GM12878 (cell line): Measurements from ENCODE around the gene TOR1B. TPM values are rescaled to one million over a fixed set of nuclear protein-coding genes. Genes with fewer than 3 reads are reported as not detected.

Experiments used
- ATAC-seq: fragments of 200-7000 bp; cut with Tn5 transposase; 3 replicates; pipeline ENCODE4 v1.9.1; 2020; ENCODE audit warnings: mild to moderate bottlenecking, moderate library complexity
- BruUV-seq: library from RNA; stranded (reverse); fragments of 400-500 nt; replicated peaks from 2 replicates; lab custom pipeline; 2021; lab: Mats Ljungman, UMichigan
- CTCF ChIA-PET: fragments of 300-600 bp; sonication (Branson Sonifier 250); formaldehyde crosslinking; extraction: SDS; loops from one replicate; lab custom pipeline; 2021; ENCODE audit warnings: inconsistent platforms; lab: Yijun Ruan, JAX
- POLR2A ChIA-PET: fragments of 350-600 bp; formaldehyde crosslinking; extraction: SDS; loops from one replicate; lab custom pipeline; 2021; ENCODE audit warnings: inconsistent platforms; lab: Charles Lee
- RAD21 ChIA-PET: fragments of 300-600 bp; sonication (Branson Sonifier 250); formaldehyde crosslinking; loops from one replicate; lab custom pipeline; 2023; ENCODE audit warnings: antibody characterized with exemption; ENCODE audit not compliant: unreplicated experiment; lab: Charles Lee
- SMC1A ChIA-PET: fragments of 300-600 bp; sonication (Branson Sonifier 250); formaldehyde crosslinking; loops from one replicate; lab custom pipeline; 2023; ENCODE audit not compliant: unreplicated experiment, uncharacterized antibody; lab: Charles Lee
- DNase-seq: peaks from one replicate; pipeline ENCODE4 v3.0.0-alpha.2; 2011; ENCODE audit warnings: low read depth, low spot score
- FAIRE-seq: peaks from 3 replicates; lab custom pipeline; 2011; peaks lifted over from hg19 to GRCh38; lab: Jason Lieb, UNC
- H2AFZ ChIP-seq: 2 replicates; pipeline ENCODE4 v1.6.0; 2011; ENCODE audit warnings: low read depth, low read length, control low read depth; ENCODE audit not compliant: control insufficient read depth
- H3K27ac ChIP-seq: 2 replicates; pipeline ENCODE4 v1.5.1; 2011; ENCODE audit warnings: control low read depth; ENCODE audit not compliant: control insufficient read depth, insufficient read depth
- H3K27me3 ChIP-seq, 2 experiments: replicated peaks in 1 of 2; 2 replicates each; pipeline versions ENCODE4 v1.6.0 to v1.6.1; 2011; ENCODE audit warnings: low read length in 1 of 2; ENCODE audit not compliant: control insufficient read depth in 2 of 2, insufficient read depth in 2 of 2
- H3K36me3 ChIP-seq, 2 experiments: 2 replicates each; pipeline ENCODE4 v1.5.1; 2011; ENCODE audit warnings: low read length in 1 of 2; ENCODE audit not compliant: control insufficient read depth in 2 of 2, insufficient read depth in 2 of 2
- H3K4me1 ChIP-seq: 2 replicates; pipeline ENCODE4 v1.6.1; 2011; ENCODE audit warnings: mild to moderate bottlenecking, low read length, moderate library complexity, mixed read lengths; ENCODE audit not compliant: control insufficient read depth, insufficient read depth
- H3K4me2 ChIP-seq: 2 replicates; pipeline ENCODE4 v1.6.0; 2011; ENCODE audit warnings: control low read depth; ENCODE audit not compliant: control insufficient read depth, insufficient read depth
- H3K4me3 ChIP-seq: fragments of 200-600 bp; sonication (generic); 2 replicates; pipeline ENCODE4 v1.5.1; 2016
- H3K79me2 ChIP-seq: 2 replicates; pipeline ENCODE4 v1.6.0; 2011; ENCODE audit warnings: low read length; ENCODE audit not compliant: control insufficient read depth, insufficient read depth
- H3K9ac ChIP-seq: 2 replicates; pipeline ENCODE4 v1.8.0; 2011; ENCODE audit warnings: low read length, control low read depth, mixed read lengths; ENCODE audit not compliant: control insufficient read depth, insufficient read depth
- H3K9me3 ChIP-seq: replicated peaks from 3 replicates; pipeline ENCODE4 v1.5.1; 2011; ENCODE audit warnings: mild to moderate bottlenecking, low read length; ENCODE audit not compliant: control insufficient read depth, insufficient read depth
- H4K20me1 ChIP-seq: 2 replicates; pipeline ENCODE4 v1.6.0; 2011; ENCODE audit not compliant: control insufficient read depth, insufficient read depth
- EED ChIP-seq: sonication (generic); IDR thresholded peaks from 2 replicates; pipeline ENCODE4 v1.6.1; 2016; ENCODE audit warnings: antibody characterized with exemption, low read depth
- SMARCA5 ChIP-seq: fragments of 450-650 bp; IDR thresholded peaks from 2 replicates; pipeline ENCODE4 v1.6.1; 2017; ENCODE audit warnings: mild to moderate bottlenecking
- WGBS: methylation state at CpG from one replicate; pipeline ENCODE4 v1.1.6; 2016; ENCODE audit warnings: low lambda C conversion rate; ENCODE audit not compliant: insufficient replicate concordance, insufficient coverage; ENCODE audit errors: missing lambda C conversion rate; 5-methylcytosine and 5-hydroxymethylcytosine counted together
- in situ Hi-C: fragments of 300-500 bp; cut with MboI; formaldehyde crosslinking; loops from 9 replicates; pipeline ENCODE4 v1.14.3; 2018; ENCODE audit warnings: mixed read lengths
- intact Hi-C: fragments of 100-400 bp; cut with micrococcal nuclease; formaldehyde crosslinking; loops from one replicate; pipeline ENCODE4 v1.14.2; 2022; ENCODE audit not compliant: unreplicated experiment
- polyA plus RNA-seq, 11 experiments: library from polyadenylated mRNA; depleted of rRNA in 4 of 11; unstranded in 6 of 11; stranded (reverse) in 5 of 11; fragments of >200 nt; fragmentation: Nextera tagmentation in 4 of 11; fragmentation: Illumina TruSeq in 1 of 11; extraction: Ambion mirVana in 4 of 11; extraction: Trizol in 1 of 11; gene quantifications; 1 replicate in 1 of 11; 2 replicates in 10 of 11; pipeline versions ENCODE4 v1.2.1 to v1.2.3, GENCODE V29; 2011 to 2016; ENCODE audit warnings: inconsistent platforms in 2 of 11, missing spikeins in 2 of 11, low read depth in 1 of 11
- total RNA-seq, 4 experiments: library from RNA; depleted of rRNA in 3 of 4; stranded (reverse); fragments of >200 nt in 3 of 4; fragmentation: Illumina TruSeq in 1 of 4; extraction: Trizol in 1 of 4; gene quantifications; 2 replicates each; pipeline versions ENCODE4 v1.2.1 to v1.2.3, GENCODE V29; 2013 to 2021
- TF ChIP-seq, protein P1 (sequence below): fragments of 450-650 bp; formaldehyde crosslinking; IDR thresholded peaks from 2 replicates; pipeline ENCODE4 v1.5.0; 2022; ENCODE audit warnings: mild to moderate bottlenecking, missing genetic modification characterization

TOR1B gene
- total and polyA plus RNA-seq, 10 of the 15 experiments (the other 5 are each of a cell fraction or from before 2014, with no cell fraction given) = 1.8 to 17.5 (median 9.9) TPM

DNA sequence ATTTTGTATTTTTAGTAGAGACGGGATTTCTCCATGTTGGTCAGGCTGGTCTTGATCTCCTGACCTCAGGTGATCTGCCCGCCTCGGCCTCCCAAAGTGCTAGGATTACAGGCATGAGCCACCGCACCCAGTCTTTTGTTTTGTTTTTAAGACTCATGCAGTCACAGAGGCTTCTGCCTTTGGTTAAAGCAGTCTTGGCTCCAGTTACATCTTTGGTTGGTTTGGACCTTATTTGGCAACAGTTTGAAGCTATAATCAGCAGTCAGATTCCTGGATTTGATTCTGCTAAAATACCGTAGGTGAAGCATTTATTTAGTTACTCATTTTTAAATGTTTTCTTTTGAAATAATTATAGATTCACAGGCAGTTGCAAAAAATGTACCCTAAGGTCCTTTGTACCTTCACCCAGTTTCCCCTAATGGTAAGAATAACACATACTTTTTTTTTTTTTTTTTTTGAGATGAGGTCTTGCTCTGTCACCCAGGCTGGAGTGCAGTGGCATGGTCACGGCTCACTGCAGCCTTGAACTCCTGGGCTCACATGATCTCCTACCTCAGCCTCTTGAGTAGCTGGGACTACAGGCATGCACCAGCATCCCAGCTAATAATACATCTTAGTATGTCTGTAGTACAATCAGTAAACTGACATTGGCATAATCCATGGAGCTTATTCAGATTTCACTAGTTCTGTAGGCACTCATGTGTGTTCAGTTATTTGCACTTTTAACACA lies 48.0 kb downstream of the TOR1B start (continued):
- TF ChIP-seq EED = no peak
- TF ChIP-seq, protein P1, sequence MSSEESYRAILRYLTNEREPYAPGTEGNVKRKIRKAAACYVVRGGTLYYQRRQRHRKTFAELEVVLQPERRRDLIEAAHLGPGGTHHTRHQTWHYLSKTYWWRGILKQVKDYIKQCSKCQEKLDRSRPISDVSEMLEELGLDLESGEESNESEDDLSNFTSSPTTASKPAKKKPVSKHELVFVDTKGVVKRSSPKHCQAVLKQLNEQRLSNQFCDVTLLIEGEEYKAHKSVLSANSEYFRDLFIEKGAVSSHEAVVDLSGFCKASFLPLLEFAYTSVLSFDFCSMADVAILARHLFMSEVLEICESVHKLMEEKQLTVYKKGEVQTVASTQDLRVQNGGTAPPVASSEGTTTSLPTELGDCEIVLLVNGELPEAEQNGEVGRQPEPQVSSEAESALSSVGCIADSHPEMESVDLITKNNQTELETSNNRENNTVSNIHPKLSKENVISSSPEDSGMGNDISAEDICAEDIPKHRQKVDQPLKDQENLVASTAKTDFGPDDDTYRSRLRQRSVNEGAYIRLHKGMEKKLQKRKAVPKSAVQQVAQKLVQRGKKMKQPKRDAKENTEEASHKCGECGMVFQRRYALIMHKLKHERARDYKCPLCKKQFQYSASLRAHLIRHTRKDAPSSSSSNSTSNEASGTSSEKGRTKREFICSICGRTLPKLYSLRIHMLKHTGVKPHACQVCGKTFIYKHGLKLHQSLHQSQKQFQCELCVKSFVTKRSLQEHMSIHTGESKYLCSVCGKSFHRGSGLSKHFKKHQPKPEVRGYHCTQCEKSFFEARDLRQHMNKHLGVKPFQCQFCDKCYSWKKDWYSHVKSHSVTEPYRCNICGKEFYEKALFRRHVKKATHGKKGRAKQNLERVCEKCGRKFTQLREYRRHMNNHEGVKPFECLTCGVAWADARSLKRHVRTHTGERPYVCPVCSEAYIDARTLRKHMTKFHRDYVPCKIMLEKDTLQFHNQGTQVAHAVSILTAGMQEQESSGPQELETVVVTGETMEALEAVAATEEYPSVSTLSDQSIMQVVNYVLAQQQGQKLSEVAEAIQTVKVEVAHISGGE = no peak

DNA sequence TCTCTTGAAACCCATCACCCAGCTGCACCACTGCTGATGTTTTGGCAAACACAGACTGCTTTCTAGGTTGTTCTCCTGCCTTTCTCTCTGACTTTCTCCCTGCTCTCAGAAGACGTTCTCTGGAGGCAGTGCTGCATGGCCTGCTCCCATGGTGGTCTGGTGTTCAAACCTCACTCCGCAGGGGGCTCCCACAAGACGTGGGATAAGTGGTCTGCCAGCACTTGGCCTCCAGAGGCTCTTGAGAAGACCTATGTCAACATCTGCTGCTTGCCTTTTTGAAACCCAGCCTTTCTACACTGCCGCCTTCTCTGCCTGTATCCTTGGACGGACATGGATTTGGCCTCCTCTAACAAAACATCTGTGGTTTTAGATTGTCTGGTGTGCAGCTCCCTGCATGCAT lies 48.8 kb downstream of the TOR1B start:
- POLR2A ChIA-PET = interaction anchor here (0.6 kb wide), 1 partner anchor 1851 kb away, joined by 4 read pairs; no protein-coding TSS in a partner anchor
- Histone ChIP-seq H3K9ac (no peak overlapping the region), H3K36me3 (no peaks in the 10 kb centered on the region; a peak in 3 of 4 replicates), H4K20me1 (no peaks in the 10 kb centered on the region), H3K4me1 (no peaks in the 10 kb centered on the region), H3K4me2 (no peak overlapping the region), H3K79me2 (no peaks in the 10 kb centered on the region), H2AFZ (no peak overlapping the region), H3K27ac (no peak overlapping the region), H3K27me3 (no peaks in the 10 kb centered on the region), H3K9me3 (no peaks in the 10 kb centered on the region), H3K4me3 (no peak overlapping the region)
- in situ Hi-C loops (no loop called here), intact Hi-C loops (no loop called here)
- CTCF ChIA-PET = no interaction called here
- WGBS = 64% methylated on average over 5 of the region's 5 CpGs
- BruUV-seq = no TSS peak
- SMC1A ChIA-PET = no interaction called here
- ATAC-seq (no peak), FAIRE-seq (no peak), DNase-seq (no peak)
- RAD21 ChIA-PET = no interaction called here
- TF ChIP-seq SMARCA5 = no peak
